ENCODE results near the gene SLC26A4. TPM values are rescaled to one million over a fixed set of nuclear protein-coding genes. Genes with fewer than 3 reads are reported as not detected.

Gene SLC26A4
- total RNA-seq, 1 donor from 2014 or later, result 1.0 TPM

GRCh38 chr7:107643407-107643806 lies 17.2 kb upstream of the SLC26A4 start:
- DNase-seq (no peak), ATAC-seq (no peak)
- H3K27ac ChIP-seq, result no peak overlapping the region
- TF ChIP-seq CTCF (IDR thresholded peaks at IDR 0.05), result no peak
- H3K27me3 ChIP-seq (ENCODE audit: low read depth), result no peaks in the 10 kb centered on the region
- H3K4me1 ChIP-seq, result peaks cover 11% of the 10 kb centered on the region
- no peaks in the 10 kb centered on the region for H3K36me3 ChIP-seq
- H3K4me3 ChIP-seq, result no peak overlapping the region
- no peaks in the 10 kb centered on the region for H3K9me3 ChIP-seq
- intact Hi-C loops (cut with DNase I), result no loop called here

- H3K27ac ChIP-seq, result no peak overlapping the region
- no peak for ATAC-seq
- H3K9me3 ChIP-seq, result no peaks in the 10 kb centered on the region
- no peaks in the 10 kb centered on the region for H3K36me3 ChIP-seq
- no peak overlapping the region for H3K4me3 ChIP-seq
- DNase-seq, result no peak
- intact Hi-C loops (cut with DNase I), result no loop called here
- TF ChIP-seq CTCF (IDR thresholded peaks at IDR 0.05), result no peak
- peaks cover 11% of the 10 kb centered on the region for H3K4me1 ChIP-seq
- no peaks in the 10 kb centered on the region for H3K27me3 ChIP-seq (ENCODE audit: low read depth)
Observed at GRCh38 chr7:107643938-107644308, 16.7 kb upstream of the SLC26A4 start.

GRCh38 chr7:107644309-107644974 lies 16.2 kb upstream of the SLC26A4 start:
- peak in 1 of 2 donors; percentile 32 for ATAC-seq

GRCh38 chr7:107652642-107653041 lies 8.0 kb upstream of the SLC26A4 start:
- no peaks in the 10 kb centered on the region for H3K4me1 ChIP-seq
- peaks cover 12% of the 10 kb centered on the region for H3K27me3 ChIP-seq (ENCODE audit: low read depth)

More at GRCh38 chr7:107644309-107644974, 16.2 kb upstream of the SLC26A4 start:
- no peak for TF ChIP-seq CTCF (IDR thresholded peaks at IDR 0.05)
- H3K27me3 ChIP-seq (ENCODE audit: low read depth), result no peaks in the 10 kb centered on the region
- no peak overlapping the region for H3K4me3 ChIP-seq
- no peaks in the 10 kb centered on the region for H3K9me3 ChIP-seq
- no peaks in the 10 kb centered on the region for H3K36me3 ChIP-seq
- H3K4me1 ChIP-seq, result peaks cover 11% of the 10 kb centered on the region
- intact Hi-C loops (cut with DNase I), result no loop called here
- DNase-seq, result no peak
- no peak overlapping the region for H3K27ac ChIP-seq

GRCh38 chr7:107658467-107658866 lies 2.2 kb upstream of the SLC26A4 start:
- H3K9me3 ChIP-seq, result no peaks in the 10 kb centered on the region
- intact Hi-C loops (cut with DNase I), result no loop called here
- no peak for DNase-seq
- ATAC-seq, result no peak
- H3K4me3 ChIP-seq, result no peak overlapping the region
- no peaks in the 10 kb centered on the region for H3K36me3 ChIP-seq
- H3K27me3 ChIP-seq (ENCODE audit: low read depth), result peaks cover 38% of the 10 kb centered on the region
- H3K4me1 ChIP-seq, result peaks cover 16% of the 10 kb centered on the region
- no peak overlapping the region for H3K27ac ChIP-seq
- no peak for TF ChIP-seq CTCF (IDR thresholded peaks at IDR 0.05)

More at GRCh38 chr7:107652642-107653041, 8.0 kb upstream of the SLC26A4 start:
- DNase-seq (no peak), ATAC-seq (no peak)
- no peaks in the 10 kb centered on the region for H3K9me3 ChIP-seq
- intact Hi-C loops (cut with DNase I), result no loop called here
- no peak overlapping the region for H3K27ac ChIP-seq
- no peak for TF ChIP-seq CTCF (IDR thresholded peaks at IDR 0.05)
- H3K36me3 ChIP-seq, result no peaks in the 10 kb centered on the region
- H3K4me3 ChIP-seq, result no peak overlapping the region

Measured in lower lobe of right lung (tissue), 2 donors.